ENCODE results near the gene PSMD10.

The PSMD10 gene

GRCh38 chrX:108070891-108071290 is 20.5 kb downstream of the PSMD10 start:
- DNase-seq, result no peak

GRCh38 chrX:108068121-108068520 is 23.2 kb downstream of the PSMD10 start:
- no peak for DNase-seq

DNA sequence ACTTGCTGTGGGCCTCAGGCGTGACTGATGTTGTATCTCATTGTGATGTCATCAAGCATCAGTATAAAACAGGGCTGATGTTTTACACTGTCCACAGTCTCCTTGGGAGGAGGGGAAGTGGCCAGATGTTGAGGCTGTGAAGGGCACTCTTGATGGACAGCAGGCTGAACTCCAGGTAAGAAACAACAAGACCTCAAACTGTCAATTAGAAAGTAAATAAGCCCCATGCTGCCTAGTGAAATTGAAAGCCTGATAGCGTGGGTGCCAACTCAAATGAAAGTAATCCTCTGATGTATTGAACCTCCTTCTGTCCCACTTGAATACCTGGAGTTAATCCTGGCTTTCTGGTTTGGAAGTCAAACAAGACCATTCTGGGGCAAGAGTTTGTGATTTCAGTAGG is 26.7 kb downstream of the PSMD10 start:
- DNase-seq, result no peak

DNA sequence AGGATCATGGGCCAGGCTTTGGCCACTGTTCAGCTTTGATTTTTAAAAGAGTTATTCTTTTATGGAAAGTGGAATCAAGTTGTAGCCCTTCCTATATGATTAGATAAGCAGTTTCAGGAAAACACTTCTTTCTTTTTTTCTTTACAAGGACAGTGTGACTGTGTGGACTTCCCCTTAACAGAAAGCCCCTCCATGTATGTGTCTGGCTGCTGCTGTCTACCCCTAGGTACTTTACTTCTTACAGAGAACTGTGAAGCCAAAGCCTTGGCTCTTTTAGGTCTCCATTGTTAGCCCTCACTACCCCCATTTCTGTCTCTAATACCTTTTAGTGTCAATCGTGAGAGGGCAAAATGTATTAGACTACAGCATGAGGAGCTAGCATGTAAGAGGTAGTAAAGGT is 27.3 kb downstream of the PSMD10 start:
- DNase-seq, result no peak

DNA sequence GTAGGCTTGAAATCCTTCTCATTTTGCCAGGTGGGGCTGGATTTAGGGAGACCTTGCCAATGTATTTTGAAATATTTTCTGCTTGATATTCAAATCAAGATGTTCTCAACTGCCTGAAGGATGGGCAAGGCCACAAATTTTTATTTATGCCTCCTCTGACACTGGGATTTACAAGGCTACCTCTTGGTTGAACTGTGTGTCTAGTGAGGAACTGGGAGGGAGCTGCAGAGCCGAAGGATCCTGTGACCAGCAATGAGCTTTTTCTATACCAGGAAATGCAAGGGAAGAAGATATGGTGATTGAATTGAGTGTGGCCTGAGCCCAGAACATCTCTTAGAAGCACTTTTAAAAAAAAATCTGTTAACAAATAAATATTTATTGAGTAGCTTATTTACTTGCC is 31.5 kb downstream of the PSMD10 start:
- DNase-seq, result no peak

DNA sequence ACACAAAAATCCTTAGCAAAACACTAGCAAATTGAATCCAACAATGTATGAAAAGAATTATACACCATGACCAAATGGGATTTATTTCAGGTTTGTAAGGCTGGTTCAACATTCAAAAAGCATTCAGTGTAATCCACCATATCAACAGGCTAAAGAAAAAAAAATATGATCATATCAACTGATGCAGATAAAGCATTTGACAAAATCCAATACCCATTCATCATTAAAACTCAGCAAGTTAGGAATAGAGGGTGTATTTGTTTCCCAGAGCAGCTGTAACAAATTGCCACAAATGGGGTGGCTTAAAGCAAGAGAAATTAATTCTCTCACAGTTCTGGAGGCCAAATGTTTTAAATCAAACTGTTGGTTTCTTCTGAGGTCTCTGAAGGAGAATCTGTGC is 35.8 kb downstream of the PSMD10 start:
- no peak for DNase-seq

DNA sequence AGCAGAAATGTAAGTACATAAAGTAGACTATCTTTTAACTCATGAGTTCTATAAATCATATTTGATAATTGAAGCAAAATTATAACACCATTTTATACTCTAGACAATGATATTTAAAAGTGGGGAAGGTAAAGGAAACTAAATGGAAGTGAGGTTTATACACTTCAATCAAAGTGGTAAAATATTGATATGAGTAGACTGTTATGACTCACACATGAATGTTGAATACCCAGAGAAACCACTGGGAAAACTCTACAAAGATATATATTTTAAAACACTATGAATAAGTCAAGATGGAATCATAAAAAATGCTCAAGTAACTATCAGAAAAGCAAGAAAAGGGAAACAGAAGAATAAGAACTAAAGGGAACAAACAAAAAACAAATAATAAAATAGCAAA is 38.1 kb downstream of the PSMD10 start:
- no peak for DNase-seq

DNA sequence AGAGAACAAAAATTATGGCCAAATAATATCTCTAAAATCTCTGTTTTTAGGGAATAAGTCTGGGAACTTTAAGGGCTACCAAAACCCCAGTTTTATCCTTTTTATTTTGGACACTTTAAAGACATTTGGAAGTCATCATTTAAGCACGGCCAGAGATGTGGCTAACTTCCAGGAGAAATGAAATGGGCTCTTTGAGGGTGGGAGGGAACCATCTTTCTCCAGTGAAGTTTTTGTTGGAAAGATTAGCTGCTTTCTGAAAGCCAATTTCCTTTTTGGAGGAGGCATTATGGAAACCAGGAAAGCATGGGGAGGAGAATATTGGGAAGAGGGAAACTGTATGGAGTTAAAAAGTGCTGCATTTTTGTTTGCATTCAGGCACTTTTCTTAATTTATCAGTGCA is 41.7 kb downstream of the PSMD10 start:
- DNase-seq, result no peak

- no peak for DNase-seq
These were observed 46.6 kb downstream of the PSMD10 start, which contains the start of gene VSIG1 for GRCh38 chrX:108044554-108045256. Gene VSIG1, plus strand, starts transcription at chrX:108045065. Its CDS starts 66 bp downstream, at chrX:108045131.

DNA sequence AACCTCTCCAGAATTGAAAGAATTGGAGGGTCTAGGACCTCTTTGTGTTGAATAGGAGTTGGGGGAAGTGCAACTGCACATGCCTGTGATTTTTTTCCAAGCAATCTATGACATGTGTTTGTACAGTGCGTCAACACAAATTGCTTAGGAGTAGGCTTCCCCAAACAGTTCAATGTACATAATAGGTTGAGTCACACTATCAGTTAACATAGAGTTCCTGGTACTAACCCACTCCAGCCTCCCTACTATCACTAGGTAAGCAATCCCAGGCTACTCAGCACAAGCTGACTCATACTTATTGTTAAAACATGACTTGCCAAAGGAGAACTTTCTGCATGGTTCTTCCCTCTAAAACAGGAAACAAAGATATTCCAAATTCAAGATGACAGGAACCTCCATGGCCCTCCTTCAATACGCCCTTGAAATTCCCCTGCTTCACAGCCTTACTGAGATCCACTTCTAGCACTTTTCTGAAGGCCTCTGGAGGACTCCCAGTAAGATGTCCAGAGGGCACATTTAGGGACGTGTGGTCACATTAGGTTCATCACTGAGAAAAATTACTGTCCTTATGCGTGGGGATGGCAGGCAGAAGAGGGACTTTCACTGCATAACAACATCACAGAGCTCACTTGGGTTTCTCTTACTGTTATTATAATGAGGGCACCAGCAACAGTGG is 54.9 kb downstream of the PSMD10 start:
- DNase-seq, result no peak

DNA sequence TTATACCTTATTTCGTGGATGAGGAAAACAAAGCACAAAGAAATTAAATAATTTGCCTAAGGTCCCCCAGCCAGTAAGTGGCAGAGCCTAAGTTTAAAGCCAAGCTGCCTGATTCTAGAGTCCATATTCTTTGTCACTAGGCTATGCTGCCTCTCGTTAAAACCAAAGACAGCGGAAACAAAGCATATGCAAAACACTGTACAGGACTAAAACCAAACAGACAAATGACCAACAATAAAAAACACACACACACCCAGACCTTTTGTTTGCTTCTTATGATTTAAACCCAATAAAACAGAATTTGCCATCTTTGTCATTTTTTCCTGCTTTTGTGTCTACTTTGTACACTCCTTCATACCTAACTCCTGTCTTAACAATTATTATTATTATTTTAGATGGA is 56.6 kb downstream of the PSMD10 start:
- DNase-seq, result no peak
